ENCODE data around the gene GALM. TPM values are rescaled to one million over a fixed set of nuclear protein-coding genes. Genes with fewer than 3 reads are reported as not detected.
A peak's percentile ranks its signal among the peaks of the same experiment; 100 is the strongest.

GALM gene
- polyA plus RNA-seq, 6 donors from 2014 or later: 7.4 to 12.1 (median 10.5) TPM

DNA sequence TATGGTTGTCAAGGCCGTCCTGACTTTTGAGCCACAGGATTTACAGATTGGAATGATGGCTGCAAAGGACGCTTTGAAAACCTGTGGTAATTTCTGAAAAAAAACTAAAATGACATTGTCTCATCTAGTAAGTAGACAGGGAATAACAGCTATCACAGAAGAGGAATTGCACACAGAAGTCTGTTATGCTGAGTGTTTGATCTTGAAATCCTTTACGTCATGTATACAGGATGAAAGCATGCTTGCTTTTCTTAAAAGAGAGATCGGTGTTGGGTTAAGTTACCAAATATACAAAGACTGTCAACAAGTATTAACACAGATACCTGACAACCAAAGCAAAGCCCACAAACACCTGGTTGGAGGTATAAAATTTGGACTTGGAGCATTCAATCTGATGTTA is 97.8 kb downstream of the GALM start:
- H3K27ac Mint-ChIP-seq: no peak overlapping the region
- H3K4me3 Mint-ChIP-seq: no peak overlapping the region
- no peaks in the 10 kb centered on the region for H3K27me3 Mint-ChIP-seq
- H3K9me3 Mint-ChIP-seq: no peaks in the 10 kb centered on the region
- no peaks in the 10 kb centered on the region for H3K36me3 Mint-ChIP-seq
- no peaks in the 10 kb centered on the region for H3K4me1 Mint-ChIP-seq
- DNase-seq (no peak), ATAC-seq (ENCODE audit: low read depth in 2 of 2) (no peak)

- H3K36me3 Mint-ChIP-seq: no peaks in the 10 kb centered on the region
- DNase-seq (no peak), ATAC-seq (ENCODE audit: low read depth in 2 of 2) (no peak)
- no peak overlapping the region for H3K4me3 Mint-ChIP-seq
- H3K9me3 Mint-ChIP-seq: no peaks in the 10 kb centered on the region
- no peak overlapping the region for H3K27ac Mint-ChIP-seq
- no peaks in the 10 kb centered on the region for H3K4me1 Mint-ChIP-seq
- H3K27me3 Mint-ChIP-seq: no peaks in the 10 kb centered on the region
These were observed 99.2 kb downstream of the GALM start for GRCh38 chr2:38765149-38765548.

GRCh38 chr2:38765551-38765950 is 99.6 kb downstream of the GALM start:
- Mint-ChIP-seq H3K4me3 (no peak overlapping the region), H3K36me3 (no peaks in the 10 kb centered on the region), H3K27me3 (no peaks in the 10 kb centered on the region), H3K4me1 (no peaks in the 10 kb centered on the region), H3K27ac (no peak overlapping the region), H3K9me3 (no peaks in the 10 kb centered on the region)
- no peak for DNase-seq
- ATAC-seq (ENCODE audit: low read depth in 2 of 2): no peak

DNA sequence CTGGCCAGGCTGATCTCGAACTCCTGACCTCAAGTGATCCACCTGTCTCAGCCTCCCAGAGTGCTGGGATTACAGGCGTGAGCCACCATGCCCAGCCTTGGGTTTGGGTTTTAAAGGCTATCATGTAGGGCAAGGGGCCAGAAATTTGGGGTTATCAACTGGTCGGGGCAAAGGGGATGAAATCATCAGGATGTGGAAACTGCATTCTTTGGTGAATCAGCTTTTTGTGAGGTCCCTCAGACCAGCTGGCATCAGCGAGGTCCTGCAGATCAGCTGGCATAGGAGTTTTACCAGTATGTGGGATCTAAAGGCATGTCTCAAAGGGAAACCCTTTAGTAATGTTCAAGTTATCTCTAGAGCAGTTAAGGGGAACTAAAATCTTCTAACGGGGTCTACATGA is 105.7 kb downstream of the GALM start:
- H3K27ac Mint-ChIP-seq: peak overlapping the region in 1 of 6 donors; percentile 49
- H3K27me3 Mint-ChIP-seq: peaks cover 0 to 15% (median 14%) of the 10 kb centered on the region in 3 donors
- DNase-seq (no peak), ATAC-seq (ENCODE audit: low read depth in 2 of 2) (no peak)
- H3K9me3 Mint-ChIP-seq: no peaks in the 10 kb centered on the region
- H3K4me1 Mint-ChIP-seq: no peaks in the 10 kb centered on the region
- H3K36me3 Mint-ChIP-seq: no peaks in the 10 kb centered on the region
- peak overlapping the region in 1 of 8 donors; percentile 68 for H3K4me3 Mint-ChIP-seq

DNA sequence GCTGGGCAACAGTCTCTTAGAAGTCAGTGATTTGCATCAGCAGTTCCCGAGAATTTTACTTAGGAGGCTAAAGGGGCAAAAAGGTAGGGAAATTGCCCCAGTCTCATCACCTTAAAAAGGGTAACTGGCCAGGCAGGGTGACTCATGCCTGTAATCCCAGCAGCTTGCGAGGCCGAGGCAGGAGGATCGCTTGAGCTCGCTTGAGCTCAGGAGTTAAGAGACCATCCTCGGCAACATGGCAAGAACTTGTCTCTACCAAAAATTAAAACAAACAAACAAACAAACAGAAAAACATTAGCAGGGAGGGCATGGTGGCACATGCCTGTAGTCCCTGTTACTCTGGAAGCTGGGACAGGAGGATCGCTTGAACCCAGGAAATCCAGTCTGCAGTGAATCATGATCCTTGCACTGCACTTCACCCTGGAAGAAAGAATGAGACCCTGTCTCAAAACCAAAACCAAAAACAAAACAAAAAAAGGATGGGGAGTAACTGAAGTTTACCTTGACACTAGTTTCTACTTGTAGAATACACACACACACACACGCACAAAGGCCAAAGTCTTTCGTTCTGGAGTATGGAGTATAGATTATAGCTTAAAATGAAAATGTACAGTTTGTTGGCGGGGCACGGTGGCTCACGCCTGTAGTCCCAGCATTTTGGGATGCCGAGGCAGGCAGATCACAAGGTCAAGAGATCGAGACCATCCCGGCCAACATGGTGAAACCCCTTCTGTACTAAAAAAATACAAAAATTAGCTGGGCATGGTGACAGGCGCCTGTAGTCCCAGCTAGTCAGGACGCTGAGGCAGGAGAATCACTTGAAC is 109.4 kb downstream of the GALM start:
- Mint-ChIP-seq H3K4me1 (peaks cover 11 to 12% (median 11%) of the 10 kb centered on the region in 3 donors), H3K4me3 (peak overlapping the region in 3 of 8 donors; percentile 63 to 81 (median 75)), H3K27ac (no peak overlapping the region), H3K27me3 (peaks cover 3 to 21% (median 18%) of the 10 kb centered on the region in 3 donors), H3K9me3 (no peaks in the 10 kb centered on the region), H3K36me3 (no peaks in the 10 kb centered on the region)
- DNase-seq (no peak), ATAC-seq (ENCODE audit: low read depth in 2 of 2) (no peak)

DNA sequence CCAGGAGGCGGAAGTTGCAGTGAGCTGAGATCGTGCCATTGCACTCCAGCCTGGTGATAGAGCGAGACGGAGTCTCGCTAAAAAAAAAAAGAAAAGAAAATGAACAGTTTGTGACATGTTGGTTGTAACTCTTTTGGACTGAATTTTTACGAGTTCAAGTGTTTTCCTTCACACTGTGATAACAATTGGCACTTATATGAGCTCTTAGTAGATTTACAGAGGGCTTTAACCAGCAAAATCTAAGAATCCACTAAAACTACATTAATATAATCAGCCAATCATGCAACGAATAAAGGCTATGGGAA is 110.0 kb downstream of the GALM start:
- no peak for ATAC-seq (ENCODE audit: low read depth in 2 of 2)
- Mint-ChIP-seq H3K36me3 (no peaks in the 10 kb centered on the region), H3K27me3 (peaks cover 3 to 21% (median 18%) of the 10 kb centered on the region in 3 donors), H3K9me3 (no peaks in the 10 kb centered on the region), H3K27ac (no peak overlapping the region), H3K4me1 (peaks cover 11 to 12% (median 11%) of the 10 kb centered on the region in 3 donors), H3K4me3 (peak overlapping the region in 4 of 8 donors; percentile 33 to 81 (median 51))
- DNase-seq: no peak

- no peak for ATAC-seq (ENCODE audit: low read depth in 2 of 2)
- H3K27me3 Mint-ChIP-seq: peaks cover 3 to 21% (median 18%) of the 10 kb centered on the region in 3 donors
- peaks cover 0 to 5% of the 10 kb centered on the region in 2 donors for H3K36me3 Mint-ChIP-seq
- H3K27ac Mint-ChIP-seq: no peak overlapping the region
- no peak for DNase-seq
- no peaks in the 10 kb centered on the region for H3K9me3 Mint-ChIP-seq
- H3K4me3 Mint-ChIP-seq: peak overlapping the region in 7 of 8 donors; percentile 33 to 81 (median 41)
- H3K4me1 Mint-ChIP-seq: peaks cover 11 to 15% (median 11%) of the 10 kb centered on the region in 3 donors
These were observed 110.6 kb downstream of the GALM start for GRCh38 chr2:38776531-38776930.

DNA sequence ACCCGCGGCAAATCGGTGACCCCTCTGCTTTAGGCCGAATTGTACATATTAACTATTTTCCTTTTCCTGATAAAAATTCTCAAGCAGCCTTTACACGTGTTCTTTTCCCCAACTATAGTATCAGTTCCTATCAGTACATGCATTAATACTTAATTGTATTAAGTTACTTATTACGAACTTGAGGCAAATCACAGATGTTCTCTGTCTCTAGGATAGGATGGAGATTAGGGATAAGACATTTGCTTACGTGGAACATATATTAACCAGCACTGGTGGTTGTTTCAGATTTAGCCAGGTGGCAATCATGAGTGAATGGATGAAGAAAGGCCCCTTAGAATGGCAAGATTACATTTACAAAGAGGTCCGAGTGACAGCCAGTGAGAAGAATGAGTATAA is 112.8 kb downstream of the GALM start:
- no peak for DNase-seq
- H3K27me3 Mint-ChIP-seq: peaks cover 3 to 21% (median 18%) of the 10 kb centered on the region in 3 donors
- peaks cover 11 to 20% (median 13%) of the 10 kb centered on the region in 3 donors for H3K4me1 Mint-ChIP-seq
- ATAC-seq (ENCODE audit: low read depth in 2 of 2): no peak
- peaks cover 8 to 12% of the 10 kb centered on the region in 2 donors for H3K36me3 Mint-ChIP-seq
- H3K4me3 Mint-ChIP-seq: peak overlapping the region; percentile 94 to 100 (median 98)
- H3K9me3 Mint-ChIP-seq: no peaks in the 10 kb centered on the region
- peak overlapping the region; percentile 94 to 98 (median 98) for H3K27ac Mint-ChIP-seq

GRCh38 chr2:38783586-38783985 is 117.7 kb downstream of the GALM start:
- ATAC-seq (ENCODE audit: low read depth in 2 of 2): no peak
- Mint-ChIP-seq H3K36me3 (peaks cover 8 to 12% of the 10 kb centered on the region in 2 donors), H3K9me3 (no peaks in the 10 kb centered on the region), H3K27me3 (no peaks in the 10 kb centered on the region), H3K4me3 (no peak overlapping the region), H3K27ac (peak overlapping the region in 1 of 6 donors; percentile 69), H3K4me1 (peaks cover 3 to 10% (median 6%) of the 10 kb centered on the region in 3 donors)
- DNase-seq: no peak

Other genes starting within 250 kb of the GALM start
- 10 to 100 TPM in 3 of 6 donors, 1 to 10 TPM in 3; 3.6 to 13.4 (median 8.9) TPM for gene HNRNPLL, start 63.2 kb upstream of the GALM start, polyA plus RNA-seq (ENCODE audit: low read depth in 6 of 6)
- 100 to 1,000 TPM; 164 to 306 (median 228) TPM for gene SRSF7, start 85.2 kb downstream of the GALM start, polyA plus RNA-seq (ENCODE audit: low read depth in 6 of 6)
- gene GEMIN6, start 112.1 kb downstream of the GALM start, polyA plus RNA-seq (ENCODE audit: low read depth in 6 of 6): 10 to 100 TPM in 4 of 6 donors, 1 to 10 TPM in 2; 5.7 to 17.9 (median 14.9) TPM
- gene DHX57, start 209.8 kb downstream of the GALM start, polyA plus RNA-seq (ENCODE audit: low read depth in 6 of 6): 10 to 100 TPM in 3 of 6 donors, 1 to 10 TPM in 3; 7.2 to 13.2 (median 9.9) TPM
- gene MORN2, start 209.9 kb downstream of the GALM start, polyA plus RNA-seq (ENCODE audit: low read depth in 6 of 6): 10 to 100 TPM in 4 of 6 donors, 1 to 10 TPM in 2; 7.8 to 21.6 (median 11.4) TPM
- under 1 TPM in 1 of 6 donors, not detected in 5; 0.30 TPM for gene ARHGEF33, start 223.8 kb downstream of the GALM start, polyA plus RNA-seq (ENCODE audit: low read depth in 6 of 6)